ENCODE measurements around the gene FTCDNL1.

FTCDNL1 gene

DNA sequence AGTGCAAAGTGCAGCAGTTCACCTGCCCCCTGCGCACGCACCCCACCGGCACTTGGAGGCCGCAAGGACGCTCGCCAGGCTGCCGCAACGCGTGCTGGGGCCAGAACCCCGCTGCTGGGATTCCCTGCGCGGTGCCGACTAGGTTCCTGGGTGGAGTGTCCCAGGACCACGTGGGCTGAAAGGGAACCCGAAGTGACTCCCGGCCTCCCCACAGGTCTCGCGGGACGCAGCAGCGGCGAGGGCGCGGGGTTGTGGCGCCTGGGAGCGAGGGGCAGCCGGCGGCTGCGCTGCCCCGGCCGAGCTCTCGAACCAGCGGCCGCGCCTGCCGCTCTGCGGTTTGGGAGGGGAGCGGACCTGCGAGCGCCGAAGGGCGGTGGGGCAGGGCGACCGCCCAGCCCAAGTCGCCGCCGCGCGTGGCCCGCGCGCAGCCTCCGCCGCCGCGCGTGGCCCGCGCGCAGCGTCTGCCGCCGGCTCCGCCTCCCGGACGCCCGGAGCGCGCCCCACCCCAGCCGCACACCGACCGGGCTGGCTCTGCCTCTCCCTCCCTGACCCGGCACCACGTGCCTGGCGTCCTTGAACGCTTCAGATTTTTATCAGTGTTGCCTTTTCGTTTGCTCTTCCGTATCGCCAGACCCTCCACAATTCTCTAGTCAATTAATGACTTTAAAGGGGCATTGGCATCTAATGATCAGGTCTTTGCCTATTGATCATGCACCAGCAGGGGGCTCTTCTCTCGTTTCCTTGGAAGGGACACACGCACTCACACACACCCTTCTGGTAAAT is at the start of gene FTCDNL1:
Gene FTCDNL1 (minus strand): TSS at position 475 of the 783 bp plus-strand sequence. CDS start 2,230 bp downstream, outside the sequence.
- DNase-seq: peak; percentile 61

DNA sequence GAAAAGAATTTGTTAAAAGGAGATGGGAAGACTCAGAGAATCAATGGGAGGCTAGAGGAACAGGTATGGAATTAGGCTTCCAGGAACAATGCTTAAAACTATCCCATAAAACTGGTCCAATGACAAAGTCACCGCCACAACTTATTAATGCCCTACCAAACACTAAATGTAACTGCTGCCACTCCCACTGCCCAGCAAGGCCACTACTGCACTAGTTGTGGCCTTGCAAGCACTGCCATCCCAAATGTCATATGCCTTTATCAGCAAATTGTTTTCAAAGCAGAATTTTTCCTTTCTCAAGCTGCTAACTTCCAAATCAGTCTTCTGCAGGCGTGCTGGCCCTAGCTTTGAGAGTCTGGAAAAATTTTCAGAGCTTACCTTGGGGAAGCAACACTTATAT is 45.6 kb upstream of the FTCDNL1 start:
- no peak for DNase-seq

DNA sequence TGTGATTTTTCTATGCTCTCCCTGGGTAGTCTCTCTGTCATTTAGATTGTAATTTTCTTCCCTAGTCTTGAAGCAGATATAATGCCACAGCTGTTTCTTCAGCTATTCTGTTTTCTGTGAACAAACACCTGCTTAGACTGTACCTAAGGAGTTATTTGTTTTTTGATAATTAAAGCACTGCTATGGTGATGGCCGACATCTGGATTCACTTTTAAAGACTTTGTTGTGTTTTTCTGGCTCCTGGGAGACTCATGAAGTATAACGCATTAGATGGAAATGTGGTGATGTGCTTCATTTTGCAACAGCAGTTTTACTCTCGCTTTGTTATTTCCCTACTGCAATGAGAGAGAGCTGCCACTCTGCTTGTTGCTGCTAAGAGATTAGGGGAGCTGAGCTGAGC is 44.4 kb upstream of the FTCDNL1 start:
- DNase-seq: no peak

DNA sequence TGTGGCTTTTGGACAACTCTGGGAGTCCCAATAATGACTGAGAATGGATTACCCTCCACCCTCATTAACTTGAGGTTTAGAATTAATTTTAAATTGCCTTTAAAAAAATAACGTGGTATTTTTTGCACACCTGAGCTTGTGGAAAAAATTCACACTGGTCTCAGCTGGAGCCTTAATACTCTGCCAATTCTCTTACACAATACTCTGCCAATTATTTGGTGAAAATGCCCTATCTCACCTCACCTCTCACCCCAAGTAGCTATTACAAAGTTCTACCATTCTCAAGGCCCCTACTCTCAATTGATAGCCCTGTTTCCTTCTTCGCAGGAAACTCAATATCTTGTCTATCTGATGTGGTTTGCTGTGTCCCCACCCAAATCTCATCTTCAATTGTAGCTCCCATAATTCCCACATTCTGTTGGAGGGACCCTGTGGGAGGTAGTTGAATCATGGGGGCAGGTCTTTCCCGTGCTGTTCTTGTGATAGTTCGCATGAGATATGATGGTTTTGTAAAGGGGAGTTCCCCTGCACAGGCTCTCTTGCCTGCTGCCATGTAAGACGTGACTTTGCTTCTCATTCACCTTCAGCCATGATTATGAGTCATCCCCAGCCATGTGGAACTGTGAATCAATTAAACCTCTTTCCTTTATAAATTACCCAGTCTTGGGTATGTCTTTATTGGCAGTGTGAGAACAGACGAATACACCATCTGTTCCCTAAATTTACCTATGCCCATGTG is 32.7 kb upstream of the FTCDNL1 start:
- no peak for DNase-seq

DNA sequence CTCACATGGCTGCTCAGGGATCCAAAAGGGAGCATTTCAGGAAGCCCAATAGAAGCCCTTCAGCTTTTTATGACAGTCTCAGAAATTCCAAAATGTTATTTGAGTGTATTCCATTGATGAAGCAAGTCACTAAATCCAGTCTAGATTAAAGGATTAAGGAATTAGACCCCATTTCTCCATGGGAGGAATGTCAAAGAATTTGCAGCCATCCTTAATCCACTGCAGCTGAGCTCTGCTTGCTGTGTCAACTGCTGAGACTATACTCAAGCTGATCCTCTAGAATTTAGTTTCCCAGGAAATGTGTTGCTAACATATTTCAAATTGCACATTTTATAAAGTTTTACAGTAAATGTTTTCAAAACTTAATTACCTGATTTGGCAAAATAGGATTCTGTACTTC is 31.7 kb upstream of the FTCDNL1 start:
- DNase-seq: no peak

DNA sequence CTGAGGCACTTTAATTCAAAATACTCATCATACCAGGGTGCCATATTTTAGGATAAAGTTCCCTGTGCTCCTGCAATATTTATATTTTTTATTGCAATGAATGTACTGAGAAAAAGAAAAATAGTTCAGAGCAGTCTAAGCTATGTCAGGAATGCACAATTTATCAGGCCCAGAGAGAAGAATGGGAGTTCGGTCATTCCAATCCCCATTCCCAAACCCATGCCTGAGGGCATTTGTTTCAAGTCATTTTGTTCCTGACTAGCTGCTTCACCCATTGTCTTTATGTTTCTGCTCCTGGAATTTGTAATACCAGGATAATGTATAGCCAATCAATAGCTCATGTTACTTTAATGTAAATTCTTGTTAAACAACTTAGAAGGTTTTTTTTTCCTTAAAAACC is 24.4 kb upstream of the FTCDNL1 start:
- DNase-seq: no peak

DNA sequence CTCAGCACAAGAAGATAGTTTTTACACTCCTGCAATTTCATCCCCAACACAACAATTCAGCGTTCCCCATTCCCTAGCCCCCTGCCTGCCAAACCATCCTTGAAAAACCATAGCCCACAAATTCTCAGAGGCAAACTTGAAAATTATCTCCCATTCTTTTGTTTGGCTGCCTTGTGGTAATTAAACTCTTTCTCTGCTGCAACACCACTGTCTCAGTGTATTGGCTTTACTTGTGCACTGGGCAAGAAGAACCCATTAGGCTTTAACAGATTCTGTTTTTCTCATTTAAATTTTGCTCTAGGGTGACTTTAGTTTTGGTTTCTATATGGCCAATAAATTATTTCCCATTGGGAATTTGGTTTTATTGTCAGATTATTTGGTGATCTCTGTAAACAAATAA is 23.2 kb upstream of the FTCDNL1 start:
- DNase-seq: no peak

DNA sequence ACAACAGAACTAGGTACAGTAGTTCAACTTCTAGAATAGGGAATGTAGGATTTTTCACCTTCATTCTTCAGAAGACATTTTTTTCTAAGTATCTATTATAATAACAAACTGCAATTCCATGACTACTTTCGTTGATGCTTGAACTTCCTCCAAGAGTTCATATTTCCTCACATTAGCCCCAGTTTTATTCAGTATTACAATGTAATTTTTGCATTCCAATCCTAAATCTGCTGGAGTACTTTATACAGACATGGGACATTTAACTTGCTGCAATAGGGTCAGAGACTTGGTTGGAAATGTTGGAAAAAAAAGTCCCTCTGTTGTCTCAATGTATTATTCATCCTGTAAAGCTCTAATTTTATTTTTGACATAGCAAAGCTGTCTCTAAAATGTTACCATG is 19.6 kb upstream of the FTCDNL1 start:
- DNase-seq: no peak

DNA sequence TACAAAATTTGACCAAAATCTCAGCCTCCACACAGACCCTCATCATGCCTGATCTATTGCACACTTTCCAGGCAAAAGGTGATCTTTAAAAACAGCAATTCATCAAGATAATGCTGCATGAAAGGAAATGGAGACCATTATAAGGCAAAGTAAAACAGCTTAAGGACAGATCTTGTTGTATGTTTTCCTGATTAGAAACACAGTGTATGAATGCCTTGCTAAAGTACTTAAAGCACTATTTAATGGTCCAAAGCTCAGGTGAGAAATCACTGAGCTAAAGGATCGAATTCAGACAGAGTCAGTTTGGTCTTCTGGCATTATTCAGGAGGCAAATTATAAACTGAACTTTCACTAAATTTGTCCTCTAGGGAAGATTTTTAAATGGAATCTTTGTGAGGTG is 18.7 kb upstream of the FTCDNL1 start:
- no peak for DNase-seq

DNA sequence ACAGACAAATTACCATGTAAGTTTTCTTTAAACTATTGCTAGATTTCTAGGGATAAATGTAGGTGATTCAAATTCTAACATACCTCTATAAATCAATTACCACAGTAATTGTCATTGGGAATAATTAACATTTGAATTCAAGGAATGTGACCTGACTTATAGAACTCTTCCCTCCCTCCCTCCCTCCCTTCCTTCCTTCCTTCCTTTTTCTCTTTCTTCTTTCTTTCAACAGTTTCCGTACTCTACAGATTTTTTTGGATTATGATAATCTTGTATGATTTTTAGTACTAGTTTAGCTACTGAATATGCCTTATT is 18.2 kb upstream of the FTCDNL1 start:
- no peak for DNase-seq

DNA sequence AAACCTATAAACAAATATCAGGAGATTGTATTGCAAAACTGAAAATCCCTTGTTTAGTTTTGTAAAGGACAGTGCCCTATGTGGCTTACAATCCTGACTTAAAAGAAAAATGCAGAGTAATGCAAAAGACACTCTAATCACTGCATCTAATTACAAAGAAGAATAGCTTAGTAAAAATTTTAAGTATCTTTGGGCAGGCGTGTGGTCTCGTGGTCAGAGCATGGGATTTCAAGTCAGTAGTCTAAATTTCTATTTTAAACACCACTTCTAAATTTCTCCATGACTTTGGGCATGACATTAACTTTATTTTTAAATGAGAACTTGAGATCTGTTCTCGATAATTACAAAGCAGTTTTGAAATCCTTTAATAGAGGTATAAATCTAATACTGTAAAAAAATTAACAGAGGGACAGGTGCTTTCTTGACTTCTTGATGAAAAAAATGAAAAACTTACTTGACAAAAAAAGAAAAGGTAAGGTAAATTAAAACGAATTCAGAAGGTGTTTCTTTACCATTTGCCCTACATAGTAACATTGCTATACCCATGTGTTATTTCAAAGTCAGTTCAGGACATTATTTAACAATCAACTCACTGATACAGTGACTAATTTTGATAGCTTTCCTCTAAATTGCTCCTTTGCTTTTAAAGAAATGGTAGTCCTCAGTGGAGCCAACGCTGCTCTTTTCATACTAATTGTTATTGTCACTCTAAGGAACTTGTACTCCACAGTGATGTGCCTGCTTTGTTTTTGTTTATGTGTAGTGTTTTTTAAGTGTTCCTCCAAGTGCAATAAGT is 17.6 kb upstream of the FTCDNL1 start:
- no peak for DNase-seq

DNA sequence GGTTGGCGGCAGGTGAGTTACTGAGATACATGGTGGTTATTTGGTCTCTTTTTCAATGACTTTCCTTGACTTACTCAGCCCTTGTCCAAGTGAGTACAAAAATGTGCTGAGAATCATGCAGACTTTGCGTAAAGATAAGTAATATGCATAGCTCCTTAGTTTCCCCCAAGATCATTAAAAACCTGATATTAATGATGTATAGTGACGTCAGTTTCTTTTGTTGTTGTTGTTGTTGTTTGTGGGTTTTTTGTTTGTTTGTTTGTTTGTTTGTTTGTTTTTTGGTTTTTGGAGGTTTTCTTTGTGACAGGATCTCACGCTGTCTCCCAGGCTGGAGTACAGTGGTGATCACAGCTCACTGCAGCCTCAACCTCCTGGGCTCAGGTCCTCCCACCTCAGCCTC is 14.9 kb upstream of the FTCDNL1 start:
- no peak for DNase-seq

DNA sequence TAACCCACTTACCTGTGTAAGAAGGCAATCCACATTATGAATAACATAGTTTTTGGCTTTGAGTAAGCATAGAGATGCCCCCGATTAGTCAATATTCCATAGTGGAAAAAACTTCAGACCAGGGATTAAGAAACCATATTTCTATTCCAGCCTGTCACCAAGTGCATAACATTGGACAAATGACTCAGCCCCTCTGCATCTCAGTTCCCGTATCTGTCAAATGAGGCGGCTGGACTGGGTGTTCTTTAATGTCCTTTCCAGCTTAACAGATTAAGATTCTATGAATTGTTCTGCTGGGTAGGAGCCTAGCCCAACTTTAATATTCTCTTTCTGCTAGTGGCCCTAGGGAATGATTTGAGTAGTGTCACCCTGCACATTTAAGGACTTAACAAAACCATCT is 11.8 kb upstream of the FTCDNL1 start:
- DNase-seq: no peak

DNA sequence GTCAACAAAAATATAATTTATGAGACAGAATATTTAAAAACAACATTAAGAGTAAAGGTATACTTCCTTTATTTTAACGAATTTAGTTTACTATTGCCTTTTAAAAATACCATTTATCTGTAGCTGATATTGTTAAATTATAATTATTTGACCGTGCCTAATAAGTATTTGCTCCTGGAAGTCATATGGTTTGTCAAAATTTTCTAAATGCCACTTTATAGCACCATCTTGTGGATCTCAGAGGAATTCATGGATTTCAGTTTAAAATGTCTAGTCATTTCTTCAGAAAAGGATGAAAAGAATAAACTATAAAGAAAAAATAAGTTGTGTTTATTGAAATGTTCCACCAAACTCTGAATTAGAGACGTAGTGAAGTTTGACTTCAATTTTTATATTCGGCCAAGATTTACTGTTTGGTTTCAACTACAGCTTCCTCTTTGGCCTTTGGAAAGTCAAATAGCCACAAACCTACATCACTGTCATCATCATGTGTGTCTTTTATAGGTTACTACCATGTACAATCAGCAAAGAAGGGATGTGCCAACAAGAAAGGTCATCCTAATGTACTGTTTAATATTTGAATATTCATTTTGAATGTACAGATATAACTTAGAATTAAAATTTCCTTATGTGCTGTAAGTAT is 10.3 kb upstream of the FTCDNL1 start:
- DNase-seq: peak; percentile 20

DNA sequence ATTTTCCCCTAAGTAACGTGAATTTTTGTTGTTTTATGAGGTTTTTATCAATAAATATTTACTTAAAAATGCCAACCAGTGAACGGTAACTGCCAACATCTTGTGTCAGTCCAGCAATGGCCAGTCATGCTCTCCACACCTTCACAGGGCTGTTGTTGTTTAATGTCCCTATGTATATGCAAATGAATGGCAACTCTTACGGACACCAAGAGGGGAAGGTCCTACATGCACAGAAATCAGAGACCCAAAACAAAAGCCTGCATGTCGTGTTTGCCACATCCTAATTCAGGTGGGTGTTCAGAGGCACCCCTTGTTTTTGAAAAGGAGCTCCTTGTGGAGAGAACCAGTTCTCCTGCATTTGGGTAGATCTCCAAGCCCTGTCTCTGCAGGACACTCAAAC is 4.8 kb upstream of the FTCDNL1 start:
- DNase-seq: no peak

DNA sequence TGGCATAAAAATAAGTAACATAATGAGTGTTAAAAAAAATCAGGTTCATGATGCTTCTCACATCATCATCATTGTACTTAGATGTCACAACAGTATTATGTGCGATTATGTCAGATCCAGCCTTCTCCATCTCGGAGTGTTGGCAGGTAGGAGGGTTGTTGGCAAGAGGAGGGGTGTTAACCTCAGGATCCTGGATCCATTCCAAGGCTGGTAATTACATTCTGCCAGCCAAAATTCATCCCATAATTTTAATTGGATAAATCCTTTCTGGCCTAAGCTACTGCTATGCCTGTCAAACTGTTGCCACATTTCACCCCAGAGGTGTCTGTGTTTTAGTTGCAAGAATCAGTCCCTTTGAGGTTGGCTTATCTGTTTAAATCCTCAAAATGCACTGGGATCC is 891 bp upstream of the FTCDNL1 start:
- DNase-seq: no peak

DNA sequence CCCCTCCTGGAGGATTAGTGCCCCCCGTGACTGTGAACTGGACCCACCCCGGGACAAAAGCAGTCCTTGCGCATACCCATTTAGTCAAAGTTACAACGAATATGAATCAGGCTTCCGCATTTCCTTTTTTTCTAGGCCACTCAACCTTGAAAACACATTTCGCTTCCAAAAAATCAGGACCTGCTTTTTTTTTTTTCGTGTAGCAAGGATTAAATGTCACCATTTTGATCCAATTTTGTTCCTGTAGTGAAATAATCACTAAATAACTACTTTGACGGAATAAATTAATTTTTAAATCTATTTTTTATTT is 464 bp upstream of the FTCDNL1 start:
- DNase-seq: no peak

DNA sequence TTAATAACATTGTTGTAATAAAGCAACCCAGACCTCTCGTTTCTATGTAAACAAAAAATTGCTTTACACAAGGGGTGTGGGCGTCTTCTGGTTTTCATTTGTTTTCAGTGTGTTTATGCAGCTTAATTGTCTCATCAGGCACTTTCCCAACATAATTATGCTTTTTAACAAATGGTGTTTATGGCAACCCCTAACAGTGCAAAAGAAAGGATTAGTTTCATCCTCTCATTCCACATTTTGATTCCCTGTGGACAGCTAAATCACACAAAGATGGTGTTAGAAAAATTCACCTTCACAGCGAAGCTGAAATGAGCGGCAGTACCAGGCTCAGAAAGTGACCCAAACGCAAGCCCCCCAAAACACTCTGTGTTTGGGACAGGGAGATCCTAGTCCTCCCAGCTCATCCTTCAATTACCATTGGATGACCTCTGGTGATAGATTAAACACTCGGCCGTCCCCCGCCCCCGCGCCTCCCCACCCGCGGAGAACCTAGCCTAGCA is 724 bp downstream of the FTCDNL1 start:
- no peak for DNase-seq

DNA sequence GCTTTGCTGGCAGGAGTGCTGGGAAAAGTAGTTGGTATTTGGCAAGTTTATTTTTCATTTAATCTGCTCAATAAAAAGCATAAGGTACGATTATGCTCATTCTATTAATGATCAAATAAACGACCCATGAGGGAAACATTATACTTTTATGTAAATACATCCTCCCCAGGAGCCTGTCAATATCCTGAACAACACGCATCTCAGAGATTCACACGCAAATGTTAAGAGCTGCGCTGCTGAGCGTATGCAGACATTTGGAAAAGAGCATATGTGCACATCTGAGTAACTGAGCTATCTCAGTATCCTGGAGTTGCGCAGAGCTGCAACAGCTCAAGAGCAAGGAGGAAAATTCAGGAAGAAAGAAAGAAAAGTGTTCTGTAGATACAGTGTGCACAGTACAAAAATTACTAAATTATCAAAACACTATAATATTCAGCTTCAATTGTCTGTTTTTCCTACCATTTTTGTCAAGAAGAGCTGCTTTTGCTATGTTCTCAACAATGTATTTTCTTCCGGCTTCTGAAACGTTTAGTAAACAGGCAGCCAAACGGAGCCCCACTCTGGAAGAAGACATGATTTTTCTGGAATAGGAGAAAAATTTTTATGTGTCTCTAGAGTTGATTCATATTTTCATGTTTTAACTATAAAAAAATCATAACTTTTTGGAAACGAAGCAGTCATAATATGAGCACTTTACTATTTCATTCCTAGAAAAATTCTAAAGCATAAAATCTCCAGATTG is 2.4 kb downstream of the FTCDNL1 start:
- DNase-seq: no peak

DNA sequence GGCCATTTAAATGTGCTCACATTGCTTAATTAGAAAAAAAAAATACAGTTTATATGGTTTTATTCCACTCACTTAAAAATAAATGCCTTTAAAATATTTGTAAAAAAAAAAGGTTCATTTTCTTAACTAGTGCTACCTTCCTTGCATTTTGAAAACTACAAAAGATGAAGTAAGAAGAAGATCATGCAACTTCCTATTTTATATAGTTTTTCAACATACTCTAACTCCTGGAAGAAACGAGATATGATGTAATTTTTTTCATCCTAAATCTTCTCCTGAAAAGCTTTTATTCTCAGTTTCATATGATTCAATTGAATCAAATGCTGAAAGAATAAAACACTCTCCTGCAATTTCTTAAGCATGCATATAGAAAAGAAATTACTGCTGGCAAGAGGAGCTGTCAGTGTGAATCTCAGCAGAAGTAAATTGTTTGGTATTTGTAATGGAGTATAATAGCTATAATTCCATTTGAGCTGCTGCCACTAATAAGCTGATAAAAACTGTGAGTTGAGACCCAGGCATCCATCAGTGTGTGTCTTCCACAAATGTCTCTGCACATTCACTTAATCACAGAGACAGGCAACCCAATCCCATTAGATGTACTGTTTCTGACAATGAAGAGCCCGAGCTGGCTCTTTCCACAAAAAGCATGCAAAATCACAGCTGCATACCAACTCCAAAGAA is 3.7 kb downstream of the FTCDNL1 start:
- DNase-seq: no peak

DNA sequence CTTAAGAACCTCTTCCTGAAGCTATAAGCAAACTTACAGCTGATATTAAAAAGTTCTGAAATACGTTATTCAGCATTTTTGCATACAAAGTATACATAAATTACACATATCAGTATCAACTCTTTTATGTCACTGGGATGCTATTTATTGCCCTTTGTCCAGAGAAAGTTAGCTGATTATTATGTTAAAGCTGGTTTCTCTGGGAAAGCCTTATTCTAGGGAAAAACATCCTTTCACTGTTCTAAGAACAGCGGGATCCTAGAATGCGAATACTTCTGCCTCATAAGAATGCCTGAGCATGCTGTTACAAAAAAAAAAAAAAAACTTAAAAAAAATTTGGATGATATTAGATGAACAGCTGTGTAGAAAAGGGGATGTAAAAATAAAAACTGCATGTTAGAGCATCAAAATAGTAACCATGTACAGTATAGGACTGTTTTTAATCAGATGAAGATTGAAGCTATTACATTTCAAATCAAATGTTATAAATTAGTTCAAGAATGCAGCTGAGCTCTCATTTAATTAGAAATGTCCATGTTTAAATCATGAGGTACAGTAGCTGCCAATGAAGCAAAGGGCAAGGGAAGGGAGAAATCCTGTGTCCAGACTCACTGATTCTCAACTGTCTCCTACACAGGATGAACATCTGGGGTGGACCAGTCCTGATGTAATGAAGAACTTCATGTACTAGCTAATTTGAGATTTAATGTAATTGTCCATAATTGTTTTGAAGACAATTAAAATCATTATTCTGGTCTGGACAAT is 8.2 kb downstream of the FTCDNL1 start:
- no peak for DNase-seq
